Measurements from ENCODE around the gene BIRC2.

The BIRC2 gene

GRCh38 chr11:102346748-102347461, at the start of gene BIRC2:
Gene BIRC2 (plus strand): TSS chr11:102347214. CDS start chr11:102349855, 2,641 bp downstream.
- DNase-seq = peak; percentile 95

GRCh38 chr11:102300837-102301236, 46.2 kb upstream of the BIRC2 start:
- peak; percentile 34 for DNase-seq

GRCh38 chr11:102302241-102302640, 44.8 kb upstream of the BIRC2 start:
- no peak for DNase-seq

- DNase-seq = no peak
These were observed 42.3 kb upstream of the BIRC2 start for GRCh38 chr11:102304686-102305085.

- DNase-seq = no peak
These were observed 41.5 kb upstream of the BIRC2 start for GRCh38 chr11:102305352-102306047.

GRCh38 chr11:102306048-102306597, 40.9 kb upstream of the BIRC2 start:
- no peak for DNase-seq

GRCh38 chr11:102306817-102307726, 39.9 kb upstream of the BIRC2 start:
- DNase-seq = no peak

GRCh38 chr11:102307727-102308038, 39.3 kb upstream of the BIRC2 start:
- no peak for DNase-seq

GRCh38 chr11:102309621-102310541, 37.1 kb upstream of the BIRC2 start:
- no peak for DNase-seq

- no peak for DNase-seq
These were observed 34.3 kb upstream of the BIRC2 start for GRCh38 chr11:102312667-102313066.

- DNase-seq = no peak
These were observed 33.6 kb upstream of the BIRC2 start for GRCh38 chr11:102313238-102313940.

- no peak for DNase-seq
These were observed 32.2 kb upstream of the BIRC2 start for GRCh38 chr11:102314784-102315183.

GRCh38 chr11:102316346-102316904, 30.6 kb upstream of the BIRC2 start:
- DNase-seq = no peak

- peak; percentile 88 for DNase-seq
These were observed 29.8 kb upstream of the BIRC2 start, which contains the start of gene BIRC3 for GRCh38 chr11:102317099-102317767. Gene BIRC3 (plus strand): TSS chr11:102317484. CDS start chr11:102324510, 7,026 bp downstream.

- no peak for DNase-seq
These were observed 29.3 kb upstream of the BIRC2 start for GRCh38 chr11:102317768-102318103.

- peak; percentile 61 for DNase-seq
These were observed 28.5 kb upstream of the BIRC2 start for GRCh38 chr11:102318469-102318868.

GRCh38 chr11:102319544-102319943, 27.5 kb upstream of the BIRC2 start:
- DNase-seq = no peak

GRCh38 chr11:102320188-102320587, 26.8 kb upstream of the BIRC2 start:
- DNase-seq = no peak

- no peak for DNase-seq
These were observed 26.3 kb upstream of the BIRC2 start for GRCh38 chr11:102320679-102321078.

GRCh38 chr11:102322560-102322959, 24.5 kb upstream of the BIRC2 start:
- no peak for DNase-seq

Measured in activated naive CD4-positive, alpha-beta T cell treated with anti-CD3 and anti-CD28 coated beads, Interleukin-2, amount 50 U/mL, for 16 hours (primary cell).